ENCODE measurements around the gene BTG3.

The BTG3 gene

GRCh38 chr21:17554120-17554519 lies 58.6 kb downstream of the BTG3 start:
- peaks cover 22% of the 10 kb centered on the region for H3K36me3 Mint-ChIP-seq (ENCODE audit: low read depth)
- H3K27me3 Mint-ChIP-seq (ENCODE audit: low read depth): peaks cover 4% of the 10 kb centered on the region
- no peaks in the 10 kb centered on the region for H3K9me3 Mint-ChIP-seq
- no peak overlapping the region for H3K4me3 Mint-ChIP-seq
- no peak overlapping the region for H3K27ac Mint-ChIP-seq
- peak in 1 of 3 experiments; percentile 2 for TF ChIP-seq CTCF (IDR thresholded peaks at IDR 0.05; ENCODE audit: unreplicated experiment in 3 of 3)
- no peaks in the 10 kb centered on the region for H3K4me1 Mint-ChIP-seq

GRCh38 chr21:17552410-17552809 lies 60.3 kb downstream of the BTG3 start:
- no peak overlapping the region for H3K27ac Mint-ChIP-seq
- no peak overlapping the region for H3K4me3 Mint-ChIP-seq
- H3K27me3 Mint-ChIP-seq (ENCODE audit: low read depth): peaks cover 8% of the 10 kb centered on the region
- H3K36me3 Mint-ChIP-seq (ENCODE audit: low read depth): peaks cover 26% of the 10 kb centered on the region
- no peak for TF ChIP-seq CTCF (IDR thresholded peaks at IDR 0.05; ENCODE audit: unreplicated experiment in 3 of 3)
- no peaks in the 10 kb centered on the region for H3K4me1 Mint-ChIP-seq
- H3K9me3 Mint-ChIP-seq: no peaks in the 10 kb centered on the region

GRCh38 chr21:17550671-17551308 lies 61.9 kb downstream of the BTG3 start:
- no peak for TF ChIP-seq CTCF (IDR thresholded peaks at IDR 0.05; ENCODE audit: unreplicated experiment in 3 of 3)
- no peak overlapping the region for H3K27ac Mint-ChIP-seq
- H3K36me3 Mint-ChIP-seq (ENCODE audit: low read depth): peaks cover 34% of the 10 kb centered on the region
- no peak overlapping the region for H3K4me3 Mint-ChIP-seq
- H3K4me1 Mint-ChIP-seq: no peaks in the 10 kb centered on the region
- no peaks in the 10 kb centered on the region for H3K9me3 Mint-ChIP-seq
- peaks cover 13% of the 10 kb centered on the region for H3K27me3 Mint-ChIP-seq (ENCODE audit: low read depth)

GRCh38 chr21:17548262-17548661 lies 64.4 kb downstream of the BTG3 start:
- H3K27me3 Mint-ChIP-seq (ENCODE audit: low read depth): peaks cover 20% of the 10 kb centered on the region
- no peaks in the 10 kb centered on the region for H3K9me3 Mint-ChIP-seq
- H3K4me1 Mint-ChIP-seq: no peaks in the 10 kb centered on the region
- no peak overlapping the region for H3K27ac Mint-ChIP-seq
- H3K36me3 Mint-ChIP-seq (ENCODE audit: low read depth): peaks cover 29% of the 10 kb centered on the region
- no peak overlapping the region for H3K4me3 Mint-ChIP-seq
- no peak for TF ChIP-seq CTCF (IDR thresholded peaks at IDR 0.05; ENCODE audit: unreplicated experiment in 3 of 3)

GRCh38 chr21:17545007-17545406 lies 67.7 kb downstream of the BTG3 start:
- H3K36me3 Mint-ChIP-seq (ENCODE audit: low read depth): peaks cover 26% of the 10 kb centered on the region
- peaks cover 11% of the 10 kb centered on the region for H3K4me1 Mint-ChIP-seq
- no peak overlapping the region for H3K27ac Mint-ChIP-seq
- no peak for TF ChIP-seq CTCF (IDR thresholded peaks at IDR 0.05; ENCODE audit: unreplicated experiment in 3 of 3)
- peaks cover 20% of the 10 kb centered on the region for H3K27me3 Mint-ChIP-seq (ENCODE audit: low read depth)
- no peaks in the 10 kb centered on the region for H3K9me3 Mint-ChIP-seq
- no peak overlapping the region for H3K4me3 Mint-ChIP-seq

All from nephron (organoid).